Erythroblast (primary cell): ENCODE results near the gene CDR2L.

Source experiments
- GATA1 ChIP-seq: IDR thresholded peaks from 2 replicates; pipeline ENCODE4 v1.6.1; 2011; ENCODE audit warnings: low read depth, mild to moderate bottlenecking, control low read depth, low read length, moderate library complexity
- POLR2A ChIP-seq: IDR thresholded peaks from 2 replicates; pipeline ENCODE4 v1.6.1; 2011; ENCODE audit warnings: mild to moderate bottlenecking, low read length

DNA sequence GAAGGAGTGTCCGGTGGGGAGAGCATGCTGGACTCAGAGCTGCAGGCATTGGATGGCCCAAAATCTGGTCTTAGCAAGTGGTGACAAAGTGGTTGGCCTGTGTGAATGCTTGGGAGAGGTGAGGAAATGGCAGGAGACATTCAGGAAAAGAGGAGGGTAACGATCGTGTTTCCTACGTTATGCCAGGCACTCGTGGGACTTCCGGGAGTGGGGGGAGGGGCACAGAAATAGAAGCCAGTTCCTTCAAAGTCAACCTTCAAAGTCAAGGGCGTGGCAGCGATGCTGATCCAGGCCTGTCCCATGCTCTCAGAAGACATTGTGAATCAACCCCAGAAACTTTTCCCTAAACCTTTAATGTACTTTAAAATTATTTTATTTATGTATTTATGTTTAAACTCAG lies 47.9 kb upstream of the CDR2L start:
- TF ChIP-seq POLR2A (no peak), GATA1 (no peak)
